PFSK-1 (cell line): ENCODE results near the gene TMEM117.

Source experiments
- FOXP2 ChIP-seq: optimal IDR thresholded peaks from 2 replicates; pipeline ENCODE3; 2011; ENCODE audit warnings: borderline replicate concordance, control low read depth, inconsistent platforms; ENCODE audit not compliant: insufficient read depth; ENCODE audit errors: extremely low read length, extremely low read depth
- POLR2AphosphoS5 ChIP-seq: IDR thresholded peaks from 2 replicates; pipeline ENCODE4 v1.6.1; 2012; ENCODE audit warnings: low read depth, mild to moderate bottlenecking, control low read depth, low read length, moderate library complexity
- SIN3A ChIP-seq: IDR thresholded peaks from 2 replicates; pipeline ENCODE4 v1.6.1; 2012; ENCODE audit warnings: mild to moderate bottlenecking, low read length, moderate library complexity, borderline replicate concordance; ENCODE audit not compliant: insufficient read depth
- TAF1 ChIP-seq: IDR thresholded peaks from 2 replicates; pipeline ENCODE4 v1.6.1; 2012; ENCODE audit warnings: low read length, control low read depth, borderline replicate concordance; ENCODE audit not compliant: insufficient read depth
- TF ChIP-seq, protein P1 (sequence below), 2 experiments: IDR thresholded peaks; 2 replicates each; pipeline versions ENCODE4 v1.6.1 to v1.8.0; 2011 to 2012; ENCODE audit warnings: low read depth in 2 of 2, low read length in 2 of 2, control low read depth in 1 of 2, inconsistent platforms in 1 of 2, mild to moderate bottlenecking in 1 of 2, moderate library complexity in 1 of 2; ENCODE audit not compliant: insufficient read depth in 1 of 2

Gene TMEM117

GRCh38 chr12:43957732-43958372, 122.0 kb downstream of the TMEM117 start:
- TF ChIP-seq FOXP2 (no peak), TAF1 (no peak), POLR2AphosphoS5 (no peak), SIN3A (no peak)
- TF ChIP-seq, protein P1, sequence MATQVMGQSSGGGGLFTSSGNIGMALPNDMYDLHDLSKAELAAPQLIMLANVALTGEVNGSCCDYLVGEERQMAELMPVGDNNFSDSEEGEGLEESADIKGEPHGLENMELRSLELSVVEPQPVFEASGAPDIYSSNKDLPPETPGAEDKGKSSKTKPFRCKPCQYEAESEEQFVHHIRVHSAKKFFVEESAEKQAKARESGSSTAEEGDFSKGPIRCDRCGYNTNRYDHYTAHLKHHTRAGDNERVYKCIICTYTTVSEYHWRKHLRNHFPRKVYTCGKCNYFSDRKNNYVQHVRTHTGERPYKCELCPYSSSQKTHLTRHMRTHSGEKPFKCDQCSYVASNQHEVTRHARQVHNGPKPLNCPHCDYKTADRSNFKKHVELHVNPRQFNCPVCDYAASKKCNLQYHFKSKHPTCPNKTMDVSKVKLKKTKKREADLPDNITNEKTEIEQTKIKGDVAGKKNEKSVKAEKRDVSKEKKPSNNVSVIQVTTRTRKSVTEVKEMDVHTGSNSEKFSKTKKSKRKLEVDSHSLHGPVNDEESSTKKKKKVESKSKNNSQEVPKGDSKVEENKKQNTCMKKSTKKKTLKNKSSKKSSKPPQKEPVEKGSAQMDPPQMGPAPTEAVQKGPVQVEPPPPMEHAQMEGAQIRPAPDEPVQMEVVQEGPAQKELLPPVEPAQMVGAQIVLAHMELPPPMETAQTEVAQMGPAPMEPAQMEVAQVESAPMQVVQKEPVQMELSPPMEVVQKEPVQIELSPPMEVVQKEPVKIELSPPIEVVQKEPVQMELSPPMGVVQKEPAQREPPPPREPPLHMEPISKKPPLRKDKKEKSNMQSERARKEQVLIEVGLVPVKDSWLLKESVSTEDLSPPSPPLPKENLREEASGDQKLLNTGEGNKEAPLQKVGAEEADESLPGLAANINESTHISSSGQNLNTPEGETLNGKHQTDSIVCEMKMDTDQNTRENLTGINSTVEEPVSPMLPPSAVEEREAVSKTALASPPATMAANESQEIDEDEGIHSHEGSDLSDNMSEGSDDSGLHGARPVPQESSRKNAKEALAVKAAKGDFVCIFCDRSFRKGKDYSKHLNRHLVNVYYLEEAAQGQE (IDR thresholded peaks at IDR 0.05; ENCODE audit: insufficient read depth in 1 of 2, low read depth in 2 of 2, low read length in 2 of 2): no peak

DNA sequence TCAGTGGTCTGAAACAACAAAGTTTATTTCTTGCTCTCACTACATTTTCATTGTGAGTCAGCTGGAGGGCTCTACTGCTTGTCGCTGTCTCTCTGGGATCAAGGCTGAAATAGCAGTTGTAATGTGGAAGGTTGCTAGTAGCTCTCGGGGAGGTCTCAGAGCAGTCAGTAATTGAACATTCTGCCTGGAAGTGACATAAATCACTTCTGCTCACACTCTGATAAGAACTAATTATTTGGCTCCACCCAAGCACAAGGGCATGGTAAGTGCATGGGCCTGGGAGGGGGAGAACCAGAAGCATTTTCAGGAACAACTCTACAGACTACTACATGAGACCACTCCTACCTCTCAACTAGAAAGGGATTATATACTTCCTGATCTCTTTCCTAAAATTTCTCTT, 128.2 kb downstream of the TMEM117 start:
- TF ChIP-seq FOXP2 (no peak), TAF1 (no peak)
- TF ChIP-seq, protein P1 (IDR thresholded peaks at IDR 0.05; ENCODE audit: insufficient read depth in 1 of 2, low read depth in 2 of 2, low read length in 2 of 2): no peak

DNA sequence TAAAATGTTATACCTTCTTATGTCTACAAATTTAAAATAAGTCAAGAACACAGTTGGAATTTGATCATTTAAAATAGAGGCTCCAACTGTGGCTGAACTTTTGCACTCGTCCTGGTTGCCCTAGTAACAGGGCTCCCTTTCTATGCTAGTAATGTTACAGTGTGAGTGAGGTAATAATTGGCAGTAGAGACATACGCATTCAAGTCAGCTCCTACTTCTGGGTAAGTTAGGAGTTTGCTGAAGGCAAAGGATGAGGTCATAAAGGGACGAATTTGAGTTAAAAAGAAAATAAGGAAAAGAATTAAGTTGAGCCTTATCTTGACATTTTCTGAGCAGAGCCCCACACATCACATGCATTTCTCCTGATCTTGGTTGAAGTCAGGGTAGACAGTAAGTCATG, 129.1 kb downstream of the TMEM117 start:
- TF ChIP-seq, protein P1 (IDR thresholded peaks at IDR 0.05; ENCODE audit: insufficient read depth in 1 of 2, low read depth in 2 of 2, low read length in 2 of 2): no peak
- TF ChIP-seq POLR2AphosphoS5 (no peak), TAF1 (no peak), SIN3A (no peak), FOXP2 (no peak)

GRCh38 chr12:43965899-43966298, 130.0 kb downstream of the TMEM117 start:
- TF ChIP-seq TAF1: no peak
- no peak for TF ChIP-seq POLR2AphosphoS5
- TF ChIP-seq FOXP2: no peak
- TF ChIP-seq, protein P1 (IDR thresholded peaks at IDR 0.05; ENCODE audit: insufficient read depth in 1 of 2, low read depth in 2 of 2, low read length in 2 of 2): no peak
- no peak for TF ChIP-seq SIN3A

GRCh38 chr12:43968736-43969135, 132.9 kb downstream of the TMEM117 start:
- TF ChIP-seq, protein P1 (IDR thresholded peaks at IDR 0.05; ENCODE audit: insufficient read depth in 1 of 2, low read depth in 2 of 2, low read length in 2 of 2): no peak
- TF ChIP-seq POLR2AphosphoS5 (no peak), FOXP2 (no peak), SIN3A (no peak), TAF1 (no peak)
